Neural cell (in vitro differentiated cells): ENCODE measurements around the gene RAB28.

Experiments used
- EP300 ChIP-seq: fragments of 450-650 bp; conservative IDR thresholded peaks from 2 replicates; pipeline ENCODE4 v1.6.1; 2014; ENCODE audit warnings: antibody characterized with exemption, mild to moderate bottlenecking, moderate library complexity; ENCODE audit not compliant: poor library complexity, severe bottlenecking
- EZH2 ChIP-seq: fragments of 200-600, 300-800 bp; shearing (Covaris generic), sonication (generic); IDR thresholded peaks from 2 replicates; pipeline ENCODE4 v1.6.1; 2014; ENCODE audit warnings: antibody characterized with exemption, low read length, borderline replicate concordance, mild to moderate bottlenecking; ENCODE audit not compliant: insufficient read depth, poor library complexity, severe bottlenecking
- POLR2AphosphoS5 ChIP-seq: IDR thresholded peaks from 2 replicates; pipeline ENCODE4 v1.6.1; 2012
- RAD21 ChIP-seq: fragments of 450-650 bp; conservative IDR thresholded peaks from 2 replicates; pipeline ENCODE4 v1.6.1; 2014; ENCODE audit warnings: antibody characterized with exemption, mild to moderate bottlenecking, moderate library complexity
- TAF1 ChIP-seq: IDR thresholded peaks from 2 replicates; pipeline ENCODE4 v1.6.1; 2012; ENCODE audit warnings: low read depth
- TF ChIP-seq, protein P1 (sequence below): fragments of 450-650 bp; IDR thresholded peaks from 2 replicates; pipeline ENCODE4 v1.5.1; 2014; ENCODE audit warnings: antibody characterized with exemption, mild to moderate bottlenecking, moderate library complexity; ENCODE audit not compliant: poor library complexity, severe bottlenecking
- TF ChIP-seq, protein P2 (sequence below): IDR thresholded peaks from 2 replicates; pipeline ENCODE4 v1.6.1; 2012; ENCODE audit warnings: borderline replicate concordance

DNA sequence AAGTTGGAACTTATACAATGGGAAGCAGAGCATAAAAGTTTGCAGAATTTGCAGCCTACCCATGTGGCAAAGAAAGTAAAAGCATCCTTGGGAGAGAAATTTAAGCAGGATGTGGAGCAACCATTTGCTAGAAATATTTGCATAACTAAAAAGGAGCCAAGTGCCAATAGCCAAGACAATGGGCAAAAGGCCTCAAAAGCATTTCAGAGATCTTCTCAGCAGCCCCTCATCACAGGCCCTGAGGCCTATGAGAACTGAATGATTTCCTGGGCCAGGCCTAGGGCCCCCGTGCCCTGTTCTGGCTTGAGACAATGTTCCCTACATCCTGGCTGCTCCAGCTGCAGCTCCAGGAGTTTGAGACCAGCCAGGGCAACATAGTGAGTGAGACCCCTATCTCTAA, 25.3 kb upstream of the RAB28 start:
- TF ChIP-seq, protein P1, sequence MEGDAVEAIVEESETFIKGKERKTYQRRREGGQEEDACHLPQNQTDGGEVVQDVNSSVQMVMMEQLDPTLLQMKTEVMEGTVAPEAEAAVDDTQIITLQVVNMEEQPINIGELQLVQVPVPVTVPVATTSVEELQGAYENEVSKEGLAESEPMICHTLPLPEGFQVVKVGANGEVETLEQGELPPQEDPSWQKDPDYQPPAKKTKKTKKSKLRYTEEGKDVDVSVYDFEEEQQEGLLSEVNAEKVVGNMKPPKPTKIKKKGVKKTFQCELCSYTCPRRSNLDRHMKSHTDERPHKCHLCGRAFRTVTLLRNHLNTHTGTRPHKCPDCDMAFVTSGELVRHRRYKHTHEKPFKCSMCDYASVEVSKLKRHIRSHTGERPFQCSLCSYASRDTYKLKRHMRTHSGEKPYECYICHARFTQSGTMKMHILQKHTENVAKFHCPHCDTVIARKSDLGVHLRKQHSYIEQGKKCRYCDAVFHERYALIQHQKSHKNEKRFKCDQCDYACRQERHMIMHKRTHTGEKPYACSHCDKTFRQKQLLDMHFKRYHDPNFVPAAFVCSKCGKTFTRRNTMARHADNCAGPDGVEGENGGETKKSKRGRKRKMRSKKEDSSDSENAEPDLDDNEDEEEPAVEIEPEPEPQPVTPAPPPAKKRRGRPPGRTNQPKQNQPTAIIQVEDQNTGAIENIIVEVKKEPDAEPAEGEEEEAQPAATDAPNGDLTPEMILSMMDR: no peak
- TF ChIP-seq TAF1 (no peak), RAD21 (no peak), EZH2 (no peak), POLR2AphosphoS5 (no peak), EP300 (no peak)
- TF ChIP-seq, protein P2, sequence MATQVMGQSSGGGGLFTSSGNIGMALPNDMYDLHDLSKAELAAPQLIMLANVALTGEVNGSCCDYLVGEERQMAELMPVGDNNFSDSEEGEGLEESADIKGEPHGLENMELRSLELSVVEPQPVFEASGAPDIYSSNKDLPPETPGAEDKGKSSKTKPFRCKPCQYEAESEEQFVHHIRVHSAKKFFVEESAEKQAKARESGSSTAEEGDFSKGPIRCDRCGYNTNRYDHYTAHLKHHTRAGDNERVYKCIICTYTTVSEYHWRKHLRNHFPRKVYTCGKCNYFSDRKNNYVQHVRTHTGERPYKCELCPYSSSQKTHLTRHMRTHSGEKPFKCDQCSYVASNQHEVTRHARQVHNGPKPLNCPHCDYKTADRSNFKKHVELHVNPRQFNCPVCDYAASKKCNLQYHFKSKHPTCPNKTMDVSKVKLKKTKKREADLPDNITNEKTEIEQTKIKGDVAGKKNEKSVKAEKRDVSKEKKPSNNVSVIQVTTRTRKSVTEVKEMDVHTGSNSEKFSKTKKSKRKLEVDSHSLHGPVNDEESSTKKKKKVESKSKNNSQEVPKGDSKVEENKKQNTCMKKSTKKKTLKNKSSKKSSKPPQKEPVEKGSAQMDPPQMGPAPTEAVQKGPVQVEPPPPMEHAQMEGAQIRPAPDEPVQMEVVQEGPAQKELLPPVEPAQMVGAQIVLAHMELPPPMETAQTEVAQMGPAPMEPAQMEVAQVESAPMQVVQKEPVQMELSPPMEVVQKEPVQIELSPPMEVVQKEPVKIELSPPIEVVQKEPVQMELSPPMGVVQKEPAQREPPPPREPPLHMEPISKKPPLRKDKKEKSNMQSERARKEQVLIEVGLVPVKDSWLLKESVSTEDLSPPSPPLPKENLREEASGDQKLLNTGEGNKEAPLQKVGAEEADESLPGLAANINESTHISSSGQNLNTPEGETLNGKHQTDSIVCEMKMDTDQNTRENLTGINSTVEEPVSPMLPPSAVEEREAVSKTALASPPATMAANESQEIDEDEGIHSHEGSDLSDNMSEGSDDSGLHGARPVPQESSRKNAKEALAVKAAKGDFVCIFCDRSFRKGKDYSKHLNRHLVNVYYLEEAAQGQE: no peak
